Panc1 (cell line): ENCODE data around the gene NUBP2.

Source experiments
- CTCF ChIP-seq: fragments of 450-650 bp; IDR thresholded peaks from 2 replicates; pipeline ENCODE4 v1.5.1; 2017; ENCODE audit warnings: mild to moderate bottlenecking
- POLR2AphosphoS5 ChIP-seq: IDR thresholded peaks from 2 replicates; pipeline ENCODE4 v1.6.1; 2012; ENCODE audit warnings: mild to moderate bottlenecking, low read depth, low read length, moderate library complexity
- TCF7L2 ChIP-seq: IDR thresholded peaks from 2 replicates; pipeline ENCODE4 v1.6.1; 2011; ENCODE audit warnings: mild to moderate bottlenecking, low read depth, low read length, inconsistent platforms

- no peak for TF ChIP-seq CTCF
- no peak for TF ChIP-seq POLR2AphosphoS5
- no peak for TF ChIP-seq TCF7L2
These were observed 23.2 kb upstream of the NUBP2 start for GRCh38 chr16:1759511-1759910.
